Endothelial cell (in vitro differentiated cells): ENCODE data around the gene MSANTD1. TPM values are rescaled to one million over a fixed set of nuclear protein-coding genes. Genes with fewer than 3 reads are reported as not detected.

ENCODE experiments used
- DNase-seq: peaks from one replicate; pipeline ENCODE4 v3.0.0; 2021; ENCODE audit warnings: low spot score
- H3K27ac Mint-ChIP-seq: one replicate; pipeline ENCODE4 v1.8.0; 2021; ENCODE audit warnings: mixed read lengths, inconsistent platforms; ENCODE audit not compliant: unreplicated experiment
- H3K27me3 Mint-ChIP-seq: one replicate; pipeline ENCODE4 v1.8.0; 2021; ENCODE audit warnings: mild to moderate bottlenecking, moderate library complexity, mixed read lengths, inconsistent platforms; ENCODE audit not compliant: unreplicated experiment
- H3K36me3 Mint-ChIP-seq: one replicate; pipeline ENCODE4 v1.8.0; 2021; ENCODE audit warnings: mild to moderate bottlenecking, low read depth, mixed read lengths, inconsistent platforms; ENCODE audit not compliant: unreplicated experiment
- H3K4me1 Mint-ChIP-seq: one replicate; pipeline ENCODE4 v1.8.0; 2021; ENCODE audit warnings: mild to moderate bottlenecking, mixed read lengths, inconsistent platforms; ENCODE audit not compliant: unreplicated experiment
- H3K4me3 Mint-ChIP-seq: one replicate; pipeline ENCODE4 v1.8.0; 2021; ENCODE audit warnings: mild to moderate bottlenecking, mixed read lengths, inconsistent platforms; ENCODE audit not compliant: unreplicated experiment
- H3K9me3 Mint-ChIP-seq: one replicate; pipeline ENCODE4 v1.8.0; 2021; ENCODE audit warnings: mixed read lengths, inconsistent platforms; ENCODE audit not compliant: unreplicated experiment
- CTCF ChIP-seq: fragments of 200-600 bp; sonication (generic); IDR thresholded peaks from one replicate; pipeline ENCODE4 v1.5.0; 2021; ENCODE audit warnings: antibody characterized with exemption; ENCODE audit not compliant: unreplicated experiment
- total RNA-seq: library from RNA; stranded (reverse); fragmentation: NEBNext Ultra II Directional; extraction: Animal tissue kit (Norgen Biotek cat#: 25700); gene quantifications from one replicate; pipeline ENCODE4 v1.2.1, GENCODE V29; 2021; ENCODE audit not compliant: unreplicated experiment

MSANTD1 gene
- total RNA-seq, 1 donor from 2014 or later: 0.97 TPM

- no peaks in the 10 kb centered on the region for H3K4me1 Mint-ChIP-seq
- no peak overlapping the region for H3K27ac Mint-ChIP-seq
- H3K4me3 Mint-ChIP-seq: peak overlapping the region; percentile 56
- peaks cover 14% of the 10 kb centered on the region for H3K27me3 Mint-ChIP-seq
- TF ChIP-seq CTCF: no peak
- H3K9me3 Mint-ChIP-seq: no peaks in the 10 kb centered on the region
- H3K36me3 Mint-ChIP-seq: peaks cover 47% of the 10 kb centered on the region
- DNase-seq: no peak
Measured at GRCh38 chr4:3232001-3232400, 17.0 kb upstream of the MSANTD1 start.

- Mint-ChIP-seq H3K4me3 (no peak overlapping the region), H3K27ac (no peak overlapping the region), H3K27me3 (peaks cover 18% of the 10 kb centered on the region), H3K36me3 (peaks cover 52% of the 10 kb centered on the region), H3K4me1 (no peaks in the 10 kb centered on the region), H3K9me3 (no peaks in the 10 kb centered on the region)
- TF ChIP-seq CTCF: no peak
- no peak for DNase-seq
Measured at GRCh38 chr4:3232871-3233271, 16.1 kb upstream of the MSANTD1 start.

- Mint-ChIP-seq H3K4me3 (peak overlapping the region; percentile 32), H3K36me3 (peaks cover 55% of the 10 kb centered on the region), H3K4me1 (no peaks in the 10 kb centered on the region), H3K9me3 (no peaks in the 10 kb centered on the region), H3K27ac (peak overlapping the region; percentile 10), H3K27me3 (peaks cover 22% of the 10 kb centered on the region)
- DNase-seq: no peak
- TF ChIP-seq CTCF: no peak
Measured at GRCh38 chr4:3233391-3234071, 15.4 kb upstream of the MSANTD1 start.

- DNase-seq: no peak
- Mint-ChIP-seq H3K36me3 (peaks cover 47% of the 10 kb centered on the region), H3K4me1 (no peaks in the 10 kb centered on the region), H3K4me3 (peak overlapping the region; percentile 32), H3K9me3 (no peaks in the 10 kb centered on the region), H3K27ac (peak overlapping the region; percentile 28), H3K27me3 (peaks cover 19% of the 10 kb centered on the region)
- no peak for TF ChIP-seq CTCF
Measured at GRCh38 chr4:3234171-3235029, 14.6 kb upstream of the MSANTD1 start.

- TF ChIP-seq CTCF: no peak
- Mint-ChIP-seq H3K27me3 (peaks cover 19% of the 10 kb centered on the region), H3K9me3 (no peaks in the 10 kb centered on the region), H3K27ac (no peak overlapping the region), H3K36me3 (peaks cover 42% of the 10 kb centered on the region), H3K4me1 (no peaks in the 10 kb centered on the region), H3K4me3 (no peak overlapping the region)
- no peak for DNase-seq
Measured at GRCh38 chr4:3235030-3235345, 14.0 kb upstream of the MSANTD1 start.
